Measurements from ENCODE around the gene DCUN1D2.
"Not testable (repeated sequence)": the region's sequence is repeated elsewhere in the genome, so short reads cannot be mapped to it uniquely, and the experiment has no call there.

Gene DCUN1D2

DNA sequence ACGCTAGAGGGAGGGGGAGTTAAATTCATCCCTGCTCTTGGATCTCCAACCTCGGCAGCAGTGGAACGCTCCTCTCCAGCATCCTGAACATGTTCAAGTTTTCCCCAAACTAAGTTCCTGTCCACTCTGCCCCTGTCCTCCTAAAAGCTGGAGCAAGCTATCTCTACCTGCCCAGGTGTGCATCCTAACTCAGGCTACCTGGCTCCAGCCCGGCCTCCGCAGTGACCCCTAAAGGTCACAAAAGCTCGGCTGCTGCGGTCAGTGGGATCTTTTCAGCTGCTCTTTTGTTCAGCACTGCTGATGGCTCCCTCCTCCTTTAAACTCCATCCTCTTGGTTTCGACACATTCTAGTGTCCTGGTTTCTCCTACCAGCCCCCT is 1.4 kb downstream of the DCUN1D2 start:
- DNase-seq: no peak

DNA sequence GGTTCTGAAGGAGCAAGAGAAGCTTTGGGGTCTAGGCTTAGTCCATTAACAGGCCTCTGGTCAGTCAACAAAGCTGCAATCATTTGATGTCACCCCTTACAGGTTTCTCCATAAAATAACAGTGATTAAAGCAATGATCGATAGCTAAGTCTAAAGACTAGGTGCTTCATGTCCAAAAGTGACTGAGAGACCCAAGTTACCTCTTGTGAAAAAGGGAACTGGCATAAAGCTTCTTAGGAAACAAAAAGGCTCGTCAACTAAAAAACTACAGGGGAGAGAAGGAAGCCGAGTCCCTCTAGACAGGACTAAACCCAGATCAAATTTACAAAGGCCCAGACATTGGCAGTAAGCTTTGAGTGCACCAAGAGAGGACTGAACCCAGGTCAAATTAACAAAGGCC is 2.2 kb downstream of the DCUN1D2 start:
- DNase-seq: no peak

DNA sequence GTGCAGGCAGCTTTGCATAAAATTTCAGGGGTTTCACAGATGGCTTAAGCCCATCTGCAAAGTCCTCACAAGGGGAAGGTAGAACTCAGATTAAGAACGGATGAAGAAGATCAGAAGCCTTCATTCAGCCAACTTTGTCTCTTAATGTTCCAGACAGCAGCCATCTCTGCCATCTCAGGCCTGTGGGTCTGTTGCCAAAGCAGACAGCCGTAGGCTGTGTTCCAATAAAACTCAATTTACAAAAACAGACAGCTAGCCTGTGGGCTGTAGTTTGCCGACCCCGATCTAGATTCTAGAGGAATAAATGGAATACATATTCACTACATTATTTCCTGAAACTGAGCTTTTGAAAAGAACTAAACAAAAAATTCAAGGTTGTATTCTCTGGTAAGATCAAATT is 3.8 kb downstream of the DCUN1D2 start:
- DNase-seq: no peak

DNA sequence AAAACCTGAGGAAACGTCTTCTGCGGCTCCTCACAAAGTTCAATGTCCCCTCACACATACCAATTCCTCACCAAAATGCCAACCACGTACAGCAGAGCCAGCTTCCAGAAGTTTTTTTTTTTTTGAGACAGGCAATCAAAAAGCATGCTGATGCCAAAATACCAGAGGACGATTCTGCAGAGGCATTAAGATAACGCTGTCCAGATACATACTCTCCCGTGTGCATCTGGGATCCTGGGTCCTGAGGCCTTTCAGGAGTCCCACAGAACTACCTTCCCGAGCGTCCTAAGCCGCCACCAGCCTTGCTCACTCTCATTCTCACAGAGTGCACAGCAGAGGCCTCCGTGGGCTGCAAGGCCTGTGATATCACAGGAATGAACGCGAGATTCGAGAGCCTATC is 5.0 kb downstream of the DCUN1D2 start:
- no peak for DNase-seq

DNA sequence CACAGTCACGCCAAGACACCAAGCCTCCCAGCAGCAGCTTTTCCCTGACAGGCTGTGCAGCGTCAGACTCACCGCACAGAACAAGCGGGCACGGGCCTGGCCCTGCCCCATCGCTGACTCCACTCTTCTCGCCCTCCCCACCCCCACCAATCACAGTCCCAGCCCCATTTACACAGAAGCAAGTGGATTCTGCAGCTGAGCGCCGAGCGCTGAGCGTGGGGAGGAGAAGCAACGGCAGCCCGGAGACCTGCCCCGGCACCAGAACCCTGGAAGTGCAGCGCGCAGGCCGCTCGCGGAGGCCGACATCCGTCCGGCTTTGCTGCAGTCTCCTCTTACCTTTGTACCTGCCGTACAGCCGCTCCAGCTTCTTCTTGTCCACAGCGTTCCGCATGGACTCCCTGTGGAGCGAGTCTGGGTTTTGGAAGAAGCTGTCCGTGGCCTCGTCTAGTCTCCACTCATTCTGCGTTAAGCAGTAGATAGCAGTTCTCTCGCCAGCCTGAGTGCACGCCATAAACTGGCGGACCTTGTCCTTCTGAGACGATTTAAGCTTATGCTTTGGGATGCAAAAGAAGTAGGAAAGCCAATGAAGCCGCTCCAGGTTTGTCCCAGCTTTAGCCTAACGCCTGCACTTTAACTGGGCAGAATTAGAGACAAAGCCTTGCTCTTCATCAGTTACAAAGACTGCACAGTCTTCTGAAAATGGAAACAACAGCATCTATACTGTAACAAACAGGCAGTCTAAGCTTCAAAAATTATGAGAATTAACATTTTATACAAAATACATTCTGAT is 6.8 kb downstream of the DCUN1D2 start:
- no peak for DNase-seq

DNA sequence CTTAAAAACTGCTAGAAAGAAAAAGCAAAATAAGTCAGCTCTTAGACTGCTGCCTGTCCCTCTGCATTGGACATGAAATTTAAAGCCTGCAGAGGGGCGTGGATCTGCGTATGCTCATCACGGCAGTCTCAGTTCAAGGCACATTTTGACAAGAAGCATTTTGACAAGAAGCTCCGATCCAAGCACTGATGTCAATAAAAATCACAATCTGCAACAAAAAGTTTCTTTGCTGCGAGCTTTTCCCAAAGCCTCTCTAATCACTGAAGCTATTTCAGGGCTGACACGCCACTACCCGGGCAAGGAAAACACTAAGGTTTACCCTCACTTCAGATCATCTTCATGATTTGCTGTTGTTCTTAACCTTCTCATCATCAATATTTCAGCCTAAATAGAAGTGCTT is 7.4 kb downstream of the DCUN1D2 start:
- no peak for DNase-seq

DNA sequence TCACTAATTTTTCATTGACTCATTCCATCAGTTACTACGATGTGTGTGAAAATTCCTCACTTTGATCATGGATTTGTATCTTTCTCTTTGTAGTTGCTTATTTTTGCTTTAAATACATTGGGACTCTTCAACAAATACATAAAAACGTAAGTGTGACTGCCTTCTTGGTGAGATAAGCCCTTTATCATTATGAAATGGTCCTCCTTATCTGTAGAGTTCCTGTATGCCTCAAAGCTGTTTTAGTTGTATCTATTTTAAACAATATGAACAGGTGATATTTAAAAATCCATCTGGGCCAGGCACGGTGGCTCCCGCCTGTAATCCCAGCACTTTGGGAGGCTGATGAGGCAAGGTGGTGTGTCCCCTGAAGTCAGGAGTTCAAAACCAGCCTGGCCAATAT is 11.3 kb downstream of the DCUN1D2 start:
- no peak for DNase-seq

DNA sequence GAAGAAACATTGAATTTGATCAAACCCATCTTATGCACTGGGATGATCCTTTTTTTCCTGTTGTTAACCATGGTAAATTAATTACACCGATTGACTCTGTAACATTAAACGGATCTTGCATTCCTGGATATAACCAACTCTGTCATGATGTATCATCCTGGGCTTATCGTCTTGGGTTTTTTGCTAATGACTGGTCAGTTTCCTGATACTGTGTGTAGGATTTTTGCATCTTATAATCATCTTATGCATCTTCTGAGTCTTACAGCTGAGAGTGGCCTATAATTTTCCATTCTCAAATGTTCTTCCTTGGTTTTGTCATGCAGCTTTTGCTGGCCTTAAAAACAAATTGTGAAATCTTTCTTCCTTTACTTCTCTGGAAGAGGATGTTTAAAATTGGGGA is 12.8 kb downstream of the DCUN1D2 start:
- no peak for DNase-seq

DNA sequence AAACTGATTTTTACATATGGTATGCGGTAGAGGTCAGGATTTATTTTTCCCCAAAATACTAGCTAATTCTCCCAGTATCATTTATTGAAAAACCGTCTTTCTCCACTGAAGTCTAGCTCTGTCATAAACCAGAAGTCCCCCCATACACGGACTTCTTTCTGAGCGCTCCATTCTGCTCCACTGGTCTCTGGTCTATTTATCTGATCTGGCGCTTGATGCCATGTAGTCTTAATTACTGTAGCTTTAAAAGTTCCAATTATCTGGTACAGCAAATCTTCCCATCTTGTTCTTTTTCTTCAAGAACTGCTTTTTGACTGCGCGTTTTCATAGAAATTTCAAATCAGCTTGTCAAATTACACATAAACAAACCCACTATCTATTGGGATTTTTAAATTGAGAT is 13.7 kb downstream of the DCUN1D2 start:
- DNase-seq: no peak

DNA sequence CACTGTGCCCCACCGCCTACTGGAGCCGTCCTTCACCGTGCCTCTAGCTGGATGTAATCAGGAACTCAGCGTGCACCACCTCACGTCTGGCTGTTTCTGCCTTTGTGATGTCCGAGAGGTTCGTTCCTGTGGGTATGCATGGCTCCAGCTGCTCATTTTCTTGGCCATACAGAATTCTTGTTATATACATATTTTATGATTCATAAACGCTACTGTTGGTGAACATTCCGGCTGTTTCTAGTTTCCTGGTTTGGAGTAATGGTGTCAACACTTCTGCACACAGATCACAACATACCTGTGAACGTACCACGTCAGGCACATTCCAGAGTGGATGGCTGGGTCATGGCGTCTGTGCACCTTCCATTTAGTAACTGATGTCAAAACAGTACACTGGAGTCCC is 14.6 kb downstream of the DCUN1D2 start:
- no peak for DNase-seq

DNA sequence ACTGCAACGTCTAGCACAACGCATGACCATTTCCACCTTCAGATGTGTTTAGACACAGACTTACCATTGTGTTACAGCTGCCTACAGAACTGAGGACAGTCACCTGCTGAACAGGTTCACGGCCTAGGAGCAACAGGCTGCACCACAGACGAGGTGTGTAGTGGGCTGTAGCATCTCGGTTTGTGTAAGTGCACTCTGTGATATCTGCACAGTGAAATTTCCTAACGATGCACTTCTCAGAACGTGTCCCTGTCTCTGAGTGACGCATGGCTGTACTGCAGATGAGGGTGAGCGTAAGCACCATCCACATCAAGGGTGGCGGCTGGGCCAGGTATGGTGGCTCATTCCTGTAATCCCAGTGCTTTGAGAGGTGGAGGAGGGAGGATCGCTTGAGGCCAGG is 15.2 kb downstream of the DCUN1D2 start:
- no peak for DNase-seq

DNA sequence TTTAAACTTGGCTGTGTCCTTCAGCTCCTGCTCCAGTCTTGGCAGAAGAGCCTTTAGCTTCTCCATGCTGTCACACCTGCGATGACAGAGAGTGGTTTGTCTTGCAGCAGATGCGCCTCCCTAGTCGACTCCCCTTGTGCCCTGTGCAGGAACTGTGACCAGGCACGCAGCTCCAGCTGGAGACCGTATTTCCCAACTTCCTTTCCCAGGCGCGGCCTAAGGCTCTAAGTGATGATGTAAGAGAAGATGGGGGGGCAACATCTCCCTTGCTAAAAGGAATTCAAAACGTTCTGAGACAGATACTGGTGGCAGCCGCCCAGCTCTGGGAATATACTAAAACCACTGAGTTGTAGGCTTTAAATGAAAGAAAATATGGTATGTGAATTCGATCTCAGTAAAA is 16.3 kb downstream of the DCUN1D2 start:
- no peak for DNase-seq

DNA sequence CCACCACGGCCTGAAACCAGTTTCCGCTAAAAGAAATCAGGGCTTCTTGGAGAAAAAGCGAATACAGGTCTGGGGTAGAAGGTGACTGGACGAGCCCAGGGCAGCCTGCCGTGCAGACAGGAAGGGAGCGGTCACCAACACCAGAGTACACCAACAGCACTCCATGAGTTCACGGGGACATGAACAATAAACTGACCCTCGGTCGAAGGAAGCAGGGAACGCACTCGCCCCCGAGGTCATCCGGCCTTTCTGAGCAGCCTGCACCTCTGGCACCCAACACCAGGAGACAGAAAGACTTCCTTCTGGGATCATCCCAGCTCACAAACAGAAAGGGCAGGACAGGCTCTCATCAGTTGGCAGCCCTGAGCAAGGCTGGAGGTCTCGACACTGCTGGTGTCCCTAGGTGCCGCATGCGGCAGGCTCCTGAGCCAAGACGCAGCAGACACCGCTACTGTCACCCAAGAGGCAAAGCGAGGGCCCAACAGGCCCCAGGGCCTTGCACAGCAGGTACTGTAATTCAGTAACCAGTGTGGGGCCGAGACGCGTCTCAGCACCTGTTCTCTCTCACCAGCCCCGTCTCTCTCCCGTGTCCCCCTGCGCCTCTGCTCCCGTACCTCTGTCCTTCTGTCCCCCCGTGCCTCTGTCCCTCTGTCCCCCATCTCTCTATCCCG is 18.0 kb downstream of the DCUN1D2 start:
- DNase-seq: no peak

DNA sequence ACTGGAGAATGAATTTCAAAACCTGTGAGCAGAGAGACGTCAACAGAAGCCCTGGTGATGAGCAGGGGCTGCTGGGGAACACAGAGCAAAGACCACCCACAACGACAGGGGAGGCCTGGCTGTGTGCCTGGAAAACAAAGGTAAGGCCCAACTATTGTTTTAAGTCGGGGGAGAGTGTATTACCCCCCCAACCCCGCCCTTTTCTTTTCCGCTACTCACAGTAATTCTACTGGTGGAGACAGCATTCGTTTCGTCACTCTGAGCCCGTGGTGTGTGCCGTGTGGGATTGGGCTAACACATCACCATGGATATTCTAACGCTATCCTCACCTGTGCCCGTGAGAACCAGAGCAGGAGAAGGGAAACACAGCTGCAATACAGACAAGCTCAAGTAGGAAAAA is 18.7 kb downstream of the DCUN1D2 start:
- DNase-seq: no peak

DNA sequence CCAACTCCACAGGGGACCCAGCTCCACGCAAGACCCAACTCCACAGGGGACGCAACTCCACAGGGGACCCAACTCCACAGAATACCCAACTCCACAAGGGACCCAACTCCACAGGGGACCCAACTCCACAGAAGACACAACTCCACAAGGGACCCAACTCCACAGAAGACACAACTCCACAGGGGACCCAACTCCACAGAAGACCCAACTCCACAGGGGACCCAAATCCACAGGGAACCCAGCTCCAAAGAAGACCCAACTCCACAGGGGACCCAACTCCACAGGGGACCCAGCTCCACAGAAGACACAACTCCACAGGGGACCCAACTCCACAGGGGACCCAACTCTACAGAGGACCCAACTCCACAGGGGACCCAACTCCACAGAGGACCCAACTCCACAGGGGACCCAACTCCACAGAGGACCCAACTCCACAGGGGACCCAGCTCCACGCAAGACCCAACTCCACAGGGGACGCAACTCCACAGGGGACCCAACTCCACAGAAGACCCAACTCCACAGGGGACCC is 19.8 kb downstream of the DCUN1D2 start:
- not testable (repeated sequence) for DNase-seq

DNA sequence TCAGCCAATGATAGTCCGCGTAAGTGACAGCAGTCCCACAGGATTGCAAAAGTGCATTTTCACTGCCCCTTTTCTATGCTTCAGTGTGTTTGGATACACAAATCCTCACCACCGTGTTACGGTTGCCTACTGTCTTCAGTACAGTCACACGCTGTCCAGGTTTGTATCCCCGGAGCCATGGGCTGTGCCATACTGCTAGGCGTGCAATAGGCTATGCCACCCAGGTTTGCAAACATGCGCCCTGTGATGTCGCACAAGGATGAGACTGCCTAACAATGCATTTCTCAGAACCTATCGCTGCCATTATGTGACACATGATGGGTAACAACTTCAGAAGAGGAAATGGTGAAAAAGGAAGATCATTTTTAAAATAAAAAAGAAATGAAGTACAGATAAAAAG is 20.4 kb downstream of the DCUN1D2 start:
- no peak for DNase-seq

DNA sequence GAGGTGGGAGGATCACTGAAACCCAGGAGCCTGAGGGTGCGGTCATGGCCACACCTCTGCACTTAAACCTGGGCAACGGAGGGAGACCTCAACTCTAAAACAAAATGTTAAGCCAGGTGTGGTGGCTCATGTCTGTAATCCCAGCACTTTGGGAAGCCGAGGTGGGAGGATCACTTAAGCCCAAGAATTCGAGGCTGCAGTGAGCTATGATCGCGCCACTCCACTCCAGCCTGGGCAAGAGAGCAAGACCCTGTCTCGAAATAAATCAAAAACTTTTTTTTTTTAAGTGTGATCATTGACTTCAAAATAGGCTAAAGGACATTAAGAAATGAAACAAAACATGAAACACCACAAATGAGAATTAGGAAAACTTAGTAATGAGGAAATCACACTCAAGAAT is 20.9 kb downstream of the DCUN1D2 start:
- no peak for DNase-seq

DNA sequence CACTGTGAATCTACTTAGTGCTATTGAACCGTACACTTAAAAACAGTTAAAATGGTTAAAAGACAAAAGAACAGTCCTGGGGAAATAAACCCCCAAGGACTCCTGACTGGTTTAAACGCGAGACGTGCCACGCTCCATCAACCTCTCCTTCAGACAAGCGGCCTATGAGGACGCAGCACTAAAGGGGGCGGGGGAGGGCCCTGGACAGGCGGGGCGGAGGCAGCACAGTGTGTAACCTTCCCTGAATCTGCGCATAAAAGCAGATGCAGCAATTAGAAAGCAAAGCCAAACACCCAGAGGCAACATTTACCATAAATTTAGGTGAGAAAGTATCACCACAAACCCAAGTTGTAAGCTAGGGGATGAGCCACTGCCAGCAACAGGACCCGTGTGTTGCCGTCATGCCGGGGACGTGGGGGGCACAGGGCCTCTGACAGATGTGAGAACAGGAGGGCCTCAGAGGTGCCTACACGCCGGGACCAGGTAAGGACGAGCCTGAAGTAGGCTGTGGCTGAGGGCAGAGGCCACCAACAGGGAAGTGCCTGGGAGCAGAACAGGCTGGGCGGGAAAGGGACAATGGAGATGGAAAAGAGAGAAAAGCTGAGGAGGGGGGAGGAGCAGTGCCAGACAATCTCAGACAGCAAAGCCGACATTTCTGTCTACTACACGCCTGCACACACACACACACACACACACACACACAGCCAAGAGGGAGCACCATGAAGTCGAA is 21.9 kb downstream of the DCUN1D2 start:
- DNase-seq: no peak

DNA sequence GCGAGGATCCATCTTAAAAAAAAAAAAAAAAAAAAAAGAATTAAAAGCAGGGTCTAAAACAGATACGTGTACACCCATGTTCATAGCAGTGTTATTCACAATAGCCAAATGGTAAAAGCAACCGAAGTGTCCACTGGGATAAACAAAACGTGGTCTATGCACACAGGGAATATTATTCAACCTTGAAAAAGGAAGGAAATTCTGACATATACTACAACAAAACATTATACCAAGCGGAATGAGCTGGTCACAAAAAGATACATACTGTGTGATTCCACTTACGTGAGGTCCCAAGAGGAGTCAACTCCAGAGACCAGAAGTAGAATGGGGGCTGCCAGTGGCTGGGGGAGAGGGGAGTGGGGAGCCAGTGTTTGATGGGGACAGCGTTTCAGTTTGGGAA is 22.5 kb downstream of the DCUN1D2 start:
- DNase-seq: no peak

DNA sequence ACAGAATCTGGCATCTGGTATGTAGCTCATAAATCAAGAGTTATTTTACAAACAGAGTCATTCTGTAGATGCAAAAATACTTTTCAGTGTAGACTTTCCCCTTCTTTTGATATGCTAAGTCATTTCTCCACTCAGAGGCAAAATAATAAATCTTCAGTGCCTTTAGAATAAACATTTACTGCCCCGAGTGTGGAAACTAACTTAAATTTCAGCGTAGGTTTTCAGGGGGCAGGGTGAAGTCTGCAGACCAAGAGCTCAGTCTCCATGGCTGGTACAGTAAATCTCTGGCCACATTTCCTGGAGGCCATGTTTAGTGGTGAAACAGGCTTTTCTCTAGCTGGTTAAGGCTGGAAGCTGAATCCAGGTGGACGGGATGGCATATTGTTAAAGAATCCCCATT is 24.1 kb downstream of the DCUN1D2 start:
- DNase-seq: no peak

DNA sequence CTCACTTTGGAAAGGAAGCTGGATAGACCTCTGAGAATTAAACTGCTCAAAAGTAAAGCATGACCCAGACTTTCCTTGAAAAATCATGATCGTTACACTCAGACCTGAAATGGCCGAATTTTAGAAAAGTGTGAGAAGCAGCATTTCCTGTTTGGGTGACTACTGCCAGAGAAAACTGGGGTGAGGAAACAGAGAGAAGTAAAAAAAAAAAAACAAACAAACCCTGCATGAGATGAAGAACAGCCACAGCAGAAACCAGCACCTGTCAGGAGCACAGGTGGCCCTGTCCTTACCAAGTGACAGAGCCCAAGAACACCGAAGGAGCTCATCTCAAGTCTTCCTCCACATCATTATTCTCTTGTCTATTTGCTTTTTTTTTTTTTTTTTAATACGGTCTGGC is 25.2 kb downstream of the DCUN1D2 start:
- DNase-seq: no peak

DNA sequence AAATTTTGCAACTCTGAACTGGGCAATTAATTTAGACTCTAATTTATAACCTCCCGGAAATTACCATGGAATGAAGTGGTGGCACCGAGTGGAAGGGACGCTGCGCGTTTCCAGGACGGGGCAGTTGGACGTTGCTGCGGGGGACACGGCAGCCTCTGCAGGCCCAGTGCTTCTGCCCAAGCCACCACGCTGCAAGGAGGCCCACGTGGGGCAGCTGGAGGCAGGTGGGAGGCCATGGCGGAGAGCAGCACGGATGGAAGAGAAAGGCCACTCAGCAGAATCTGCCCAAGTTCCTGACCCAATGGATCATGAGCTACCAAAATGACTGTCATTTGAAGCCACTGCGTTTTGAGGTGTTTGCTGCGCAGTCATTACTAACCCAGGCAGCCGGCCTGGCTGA is 26.0 kb downstream of the DCUN1D2 start:
- DNase-seq: no peak

DNA sequence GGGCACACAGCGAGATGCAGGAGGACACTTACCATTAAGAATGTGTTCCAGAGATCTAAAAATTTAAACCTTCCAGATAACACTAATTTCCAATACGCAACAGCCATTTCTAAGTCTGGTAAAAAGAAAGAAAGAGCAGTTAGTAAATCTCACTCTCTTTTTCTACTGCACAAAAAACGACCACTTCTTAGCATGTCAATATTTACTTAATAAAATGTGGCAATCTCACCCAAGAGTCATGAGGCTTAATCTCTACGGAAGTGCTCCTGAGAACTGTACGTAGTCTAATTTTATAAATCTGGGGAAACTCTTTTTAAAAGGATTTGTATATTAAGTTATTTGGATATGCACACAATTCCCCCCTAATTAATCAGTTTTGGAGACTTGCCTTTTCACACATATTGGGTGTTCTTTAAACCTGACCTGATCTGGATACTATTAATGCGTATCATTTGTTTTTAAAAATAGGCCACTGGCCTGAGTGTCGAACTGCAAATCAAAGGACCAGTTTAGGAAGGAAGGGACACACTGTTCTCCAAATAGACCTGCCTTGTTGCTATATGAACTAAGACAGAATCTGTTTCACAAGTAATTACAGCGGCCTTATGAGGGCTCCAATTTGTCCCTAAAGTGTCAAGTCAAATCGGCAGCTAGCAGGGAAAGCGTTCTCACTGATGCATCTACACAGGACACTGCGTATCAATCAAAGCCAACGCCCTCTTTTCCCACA is 29.3 kb downstream of the DCUN1D2 start:
- no peak for DNase-seq
